ENCODE data around the gene ANAPC5.
"Not testable (repeated sequence)": the region's sequence is repeated elsewhere in the genome, so short reads cannot be mapped to it uniquely, and the experiment has no call there.

ANAPC5 gene

GRCh38 chr12:121284551-121285390 lies 67.4 kb downstream of the ANAPC5 start:
- DNase-seq (ENCODE audit: low read depth in 3 of 3) = no peak

GRCh38 chr12:121283841-121284240 lies 68.4 kb downstream of the ANAPC5 start:
- no peak for DNase-seq (ENCODE audit: low read depth in 3 of 3)

- no peak for DNase-seq (ENCODE audit: low read depth in 3 of 3)
Measured at GRCh38 chr12:121283388-121283787, 68.8 kb downstream of the ANAPC5 start.

- DNase-seq (ENCODE audit: low read depth in 3 of 3) = not testable (repeated sequence)
Measured at GRCh38 chr12:121282910-121283309, 69.3 kb downstream of the ANAPC5 start.

- no peak for DNase-seq (ENCODE audit: low read depth in 3 of 3)
Measured at GRCh38 chr12:121282072-121282742, 70.0 kb downstream of the ANAPC5 start.

- not testable (repeated sequence) for DNase-seq (ENCODE audit: low read depth in 3 of 3)
Measured at GRCh38 chr12:121281116-121281515, 71.1 kb downstream of the ANAPC5 start.

GRCh38 chr12:121280531-121280930 lies 71.7 kb downstream of the ANAPC5 start:
- DNase-seq (ENCODE audit: low read depth in 3 of 3) = not testable (repeated sequence)

- no peak for DNase-seq (ENCODE audit: low read depth in 3 of 3)
Measured at GRCh38 chr12:121279507-121279915, 72.7 kb downstream of the ANAPC5 start.

GRCh38 chr12:121279071-121279375 lies 73.2 kb downstream of the ANAPC5 start:
- no peak for DNase-seq (ENCODE audit: low read depth in 3 of 3)

- no peak for DNase-seq (ENCODE audit: low read depth in 3 of 3)
Measured at GRCh38 chr12:121278169-121279070, 73.8 kb downstream of the ANAPC5 start.

- DNase-seq (ENCODE audit: low read depth in 3 of 3) = no peak
Measured at GRCh38 chr12:121277374-121277759, 74.8 kb downstream of the ANAPC5 start.

- DNase-seq (ENCODE audit: low read depth in 3 of 3) = no peak
Measured at GRCh38 chr12:121274036-121274763, 78.0 kb downstream of the ANAPC5 start.

GRCh38 chr12:121273364-121273896 lies 78.8 kb downstream of the ANAPC5 start:
- DNase-seq (ENCODE audit: low read depth in 3 of 3) = no peak

GRCh38 chr12:121267822-121268221 lies 84.4 kb downstream of the ANAPC5 start:
- DNase-seq (ENCODE audit: low read depth in 3 of 3) = no peak

GRCh38 chr12:121264951-121265515 lies 87.2 kb downstream of the ANAPC5 start:
- DNase-seq (ENCODE audit: low read depth in 3 of 3) = no peak

GRCh38 chr12:121264135-121264534 lies 88.1 kb downstream of the ANAPC5 start:
- DNase-seq (ENCODE audit: low read depth in 3 of 3) = no peak

- DNase-seq (ENCODE audit: low read depth in 3 of 3) = no peak
Measured at GRCh38 chr12:121263206-121263935, 88.8 kb downstream of the ANAPC5 start.

GRCh38 chr12:121261398-121261797 lies 90.8 kb downstream of the ANAPC5 start:
- no peak for DNase-seq (ENCODE audit: low read depth in 3 of 3)

- DNase-seq (ENCODE audit: low read depth in 3 of 3) = no peak
Measured at GRCh38 chr12:121260091-121260490, 92.1 kb downstream of the ANAPC5 start.

GRCh38 chr12:121259074-121259473 lies 93.1 kb downstream of the ANAPC5 start:
- no peak for DNase-seq (ENCODE audit: low read depth in 3 of 3)
